SU-DHL-6 (cell line): ENCODE data around the gene VASN.

Experiments used
- CTCF ChIP-seq: fragments of 200-600 bp; sonication (generic); IDR thresholded peaks from one replicate; pipeline ENCODE4 v1.5.1; 2017; ENCODE audit warnings: antibody characterized with exemption, mild to moderate bottlenecking, low read length, moderate library complexity; ENCODE audit not compliant: insufficient read depth, poor library complexity, severe bottlenecking
- EZH2phosphoT487 ChIP-seq: fragments of 200-600 bp; sonication (generic), shearing (Covaris generic); conservative IDR thresholded peaks from 2 replicates; pipeline ENCODE4 v1.6.1; 2018; ENCODE audit warnings: mild to moderate bottlenecking, antibody characterized with exemption, low read length, moderate library complexity, mixed read lengths

- no peak for TF ChIP-seq CTCF
- no peak for TF ChIP-seq EZH2phosphoT487
Observed at GRCh38 chr16:4415538-4416199, 44.0 kb downstream of the VASN start.
